Stimulated activated CD8-positive, alpha-beta memory T cell treated with anti-CD3 and anti-CD28 coated beads, Interleukin-7, amount 100 ng/mL, for 4 hours (primary cell): ENCODE results near the gene ZFAND4.
A peak's percentile ranks its signal among the peaks of the same experiment; 100 is the strongest.
"Not testable (repeated sequence)": the region's sequence is repeated elsewhere in the genome, so short reads cannot be mapped to it uniquely, and the experiment has no call there.

Experiments used
- DNase-seq, 2 donors: peaks; one replicate each; pipeline ENCODE4 v3.0.0-alpha.2; 2020; ENCODE audit warnings: low read depth in 2 of 2

Gene ZFAND4

GRCh38 chr10:45640941-45641340 is 31.6 kb downstream of the ZFAND4 start:
- no peak for DNase-seq

GRCh38 chr10:45640049-45640448 is 32.5 kb downstream of the ZFAND4 start:
- no peak for DNase-seq

DNA sequence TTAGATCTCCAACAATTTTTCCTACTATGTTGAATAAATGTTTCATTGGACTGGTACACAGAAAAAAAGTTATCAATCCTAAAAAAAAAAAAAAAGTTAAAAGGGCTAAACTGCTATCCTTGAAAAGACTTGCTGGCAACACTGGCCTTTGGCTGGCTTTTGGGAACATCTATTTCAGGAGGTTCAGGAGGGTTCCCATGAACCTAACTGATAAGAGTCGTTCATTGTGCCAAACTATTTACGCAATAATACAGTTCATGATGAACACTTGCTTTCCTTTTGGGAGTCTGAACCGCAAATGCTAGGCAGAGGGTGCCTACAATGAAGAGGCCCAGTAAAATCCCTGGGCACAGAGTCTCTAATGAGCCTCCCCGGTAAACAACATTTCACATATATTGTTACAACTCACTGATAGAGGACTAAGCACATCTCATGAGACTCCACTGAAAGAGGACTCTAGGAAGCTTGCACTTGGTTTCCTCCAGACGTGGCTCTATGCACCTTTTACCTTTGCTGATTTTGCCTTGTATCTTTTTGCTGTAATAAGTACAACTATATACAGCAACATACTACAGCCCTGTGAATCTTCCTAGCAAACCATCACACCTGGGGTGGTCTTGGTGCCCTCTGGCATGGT is 45.0 kb downstream of the ZFAND4 start:
- no peak for DNase-seq

GRCh38 chr10:45625879-45626278 is 46.7 kb downstream of the ZFAND4 start:
- no peak for DNase-seq

DNA sequence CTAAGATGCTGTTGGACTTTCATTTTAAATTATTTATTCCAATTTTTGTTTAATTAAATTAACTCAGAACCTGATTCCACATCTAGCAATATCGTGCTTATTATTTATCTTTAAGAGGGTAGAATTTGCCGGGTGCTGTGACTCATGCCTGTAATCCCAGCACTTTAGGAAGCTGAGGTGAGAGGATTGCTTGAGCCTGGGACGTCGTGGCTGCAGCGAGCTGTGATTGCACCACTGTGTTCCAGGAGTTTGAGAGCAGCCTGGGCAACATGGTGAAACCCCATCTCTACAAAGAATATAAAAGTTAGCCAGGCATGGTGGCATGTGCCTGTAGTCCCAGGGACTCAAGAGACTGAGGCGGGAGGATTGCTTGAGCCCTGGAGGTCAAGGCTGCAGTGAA is 47.8 kb downstream of the ZFAND4 start:
- no peak for DNase-seq

DNA sequence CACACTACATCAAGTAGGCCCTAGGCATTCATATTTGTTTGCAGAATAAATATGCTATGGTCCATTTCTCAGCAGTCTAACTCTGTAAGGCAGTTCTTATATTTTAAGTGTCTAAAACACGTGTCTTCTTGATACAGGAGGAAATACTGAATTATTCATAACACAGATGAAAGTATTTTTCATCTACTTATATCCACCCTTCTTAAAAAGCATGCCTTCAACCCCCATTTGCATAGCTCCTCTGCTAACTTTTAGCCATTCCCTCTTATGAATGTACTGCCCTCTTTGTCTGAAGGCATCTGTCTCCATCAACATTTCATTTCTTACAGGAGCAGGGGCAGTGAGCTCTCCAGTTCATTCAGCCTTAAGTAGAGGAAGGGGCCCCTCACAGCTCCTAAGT is 57.7 kb downstream of the ZFAND4 start:
- DNase-seq = no peak

DNA sequence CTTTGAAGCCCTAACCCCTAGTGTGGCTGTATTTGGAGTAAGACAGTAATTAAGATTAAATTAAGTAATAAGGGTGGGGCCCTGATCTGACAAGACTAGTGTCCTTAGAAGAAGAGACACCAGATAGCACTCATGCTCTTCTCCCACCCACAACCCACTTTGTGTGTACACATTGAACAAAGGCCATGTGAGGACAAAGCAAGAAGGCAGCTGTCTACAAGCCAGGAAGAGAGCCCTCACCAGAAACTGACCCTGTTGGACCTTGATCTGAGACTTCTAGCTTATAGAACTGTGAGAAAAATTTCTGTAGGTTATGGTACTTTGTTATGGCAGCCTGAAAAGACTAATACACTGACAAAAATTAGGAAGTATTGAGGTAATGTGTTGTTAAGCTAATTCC is 59.8 kb downstream of the ZFAND4 start:
- no peak for DNase-seq

- DNase-seq = no peak
Observed at GRCh38 chr10:45608052-45608451, 64.5 kb downstream of the ZFAND4 start.

DNA sequence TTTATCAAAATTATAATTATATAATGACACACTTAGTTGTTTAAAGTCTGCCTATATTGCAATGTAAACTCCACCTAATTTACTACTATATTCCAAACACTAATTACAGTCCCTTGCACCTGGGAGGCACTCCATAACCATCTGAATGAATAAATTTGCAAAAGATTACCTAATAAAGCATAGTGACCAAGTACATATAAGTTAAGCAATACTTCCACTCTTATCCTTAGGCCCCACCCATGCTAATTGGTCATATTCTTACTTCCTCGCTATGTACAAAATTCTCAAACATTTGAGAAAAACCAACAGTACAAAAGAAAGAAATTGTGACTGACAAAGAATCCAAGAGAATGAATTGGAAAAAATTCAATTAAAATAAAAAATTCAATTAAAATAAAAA is 65.3 kb downstream of the ZFAND4 start:
- DNase-seq = no peak

DNA sequence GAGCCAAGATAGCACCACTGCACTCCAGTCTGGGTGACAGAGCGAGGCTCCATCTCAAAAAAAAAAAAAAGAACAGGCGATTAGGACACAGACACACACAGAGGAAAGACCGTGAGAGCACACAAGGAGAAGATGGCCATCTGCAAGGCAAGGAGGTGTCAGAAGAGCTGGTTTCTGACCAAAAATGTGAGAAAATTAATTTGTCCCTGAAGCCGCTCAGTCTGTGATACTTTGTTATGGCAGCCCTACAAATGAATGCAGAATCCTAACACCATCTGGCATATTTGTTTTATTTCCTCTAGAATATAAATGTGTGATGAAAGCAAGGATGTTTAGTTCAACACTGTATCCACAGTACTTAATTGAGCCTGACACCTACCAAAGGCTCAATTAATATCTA is 69.7 kb downstream of the ZFAND4 start:
- DNase-seq = no peak

DNA sequence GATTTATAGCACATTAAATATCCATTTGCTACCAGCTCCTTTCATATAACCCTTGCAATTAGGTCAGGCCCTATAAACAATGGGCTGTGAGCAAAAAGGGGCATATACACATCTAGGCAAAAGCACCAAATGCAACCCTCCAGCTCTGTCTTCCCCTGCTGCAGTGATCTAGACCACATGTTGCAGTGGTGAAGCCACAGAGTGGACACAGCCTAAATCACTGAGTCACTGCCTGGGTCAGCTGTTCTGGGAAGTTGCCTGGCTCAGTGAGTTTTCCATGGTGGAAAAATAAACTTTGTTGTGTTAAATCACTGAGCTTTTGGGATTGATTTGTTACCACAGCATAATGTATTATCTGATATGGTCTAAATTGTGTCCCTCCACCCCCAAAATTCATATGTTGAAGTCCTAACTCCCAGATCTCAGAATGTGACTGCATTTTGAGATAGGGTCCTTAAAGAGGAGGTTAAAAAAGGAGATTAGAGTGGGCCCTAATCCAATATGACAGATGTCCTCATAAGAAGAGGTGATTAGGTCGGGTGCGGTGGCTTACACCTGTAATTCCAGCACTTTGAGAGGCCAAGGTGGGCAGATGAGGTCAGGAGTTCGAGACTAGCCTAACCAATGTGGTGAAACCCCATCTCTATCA is 70.4 kb downstream of the ZFAND4 start:
- DNase-seq = no peak

- not testable (repeated sequence) for DNase-seq
Observed at GRCh38 chr10:45601254-45601930, 71.2 kb downstream of the ZFAND4 start.

- not testable (repeated sequence) for DNase-seq
Observed at GRCh38 chr10:45600337-45601253, 72.0 kb downstream of the ZFAND4 start.

DNA sequence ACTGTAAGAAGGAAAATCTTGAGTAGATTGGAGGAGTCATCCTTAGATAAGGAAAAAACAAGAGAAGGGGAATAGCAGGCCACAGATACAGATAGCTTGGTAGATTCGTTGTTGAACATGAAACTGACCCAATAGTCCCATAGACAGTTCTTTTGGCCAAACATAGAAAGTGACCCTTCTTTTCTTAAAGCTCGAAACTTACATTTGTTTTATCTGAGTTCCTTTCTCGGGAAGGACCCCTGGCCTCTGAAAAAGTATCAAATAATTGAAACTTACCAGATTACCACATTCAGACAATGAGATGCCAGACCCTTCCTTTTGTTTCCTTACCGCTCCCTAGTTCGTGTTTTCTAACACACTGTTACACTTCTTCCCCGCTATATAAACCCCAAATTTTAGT is 72.9 kb downstream of the ZFAND4 start:
- no peak for DNase-seq

DNA sequence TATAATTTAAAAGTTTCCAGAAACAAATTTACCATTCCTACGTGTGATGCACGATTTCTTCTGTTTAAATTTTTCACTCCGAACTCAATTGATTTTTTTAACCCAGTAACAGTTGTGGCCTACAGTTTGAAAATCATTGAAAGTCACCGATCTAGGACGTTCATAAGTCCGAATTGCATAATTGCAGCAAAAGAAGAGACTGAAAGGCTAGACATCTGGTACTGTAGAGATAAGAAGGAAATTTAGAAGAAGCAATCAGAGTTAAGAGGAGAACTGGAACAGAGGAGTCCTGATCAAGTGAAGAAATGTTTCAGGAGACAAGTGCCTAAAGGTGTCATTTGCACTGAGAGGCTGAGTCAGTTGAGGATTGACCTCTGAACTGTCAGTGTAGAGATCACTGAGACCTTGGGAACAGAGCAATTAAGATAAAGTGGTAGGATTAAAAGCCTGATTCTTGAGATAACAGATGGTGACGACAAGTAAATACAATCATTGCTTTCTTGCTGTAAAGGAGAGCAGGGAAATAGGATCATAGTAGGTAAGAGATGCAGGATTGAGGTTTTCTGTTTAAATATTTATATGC is 73.5 kb downstream of the ZFAND4 start:
- DNase-seq = no peak

GRCh38 chr10:45596526-45596925 is 76.0 kb downstream of the ZFAND4 start:
- DNase-seq = no peak

DNA sequence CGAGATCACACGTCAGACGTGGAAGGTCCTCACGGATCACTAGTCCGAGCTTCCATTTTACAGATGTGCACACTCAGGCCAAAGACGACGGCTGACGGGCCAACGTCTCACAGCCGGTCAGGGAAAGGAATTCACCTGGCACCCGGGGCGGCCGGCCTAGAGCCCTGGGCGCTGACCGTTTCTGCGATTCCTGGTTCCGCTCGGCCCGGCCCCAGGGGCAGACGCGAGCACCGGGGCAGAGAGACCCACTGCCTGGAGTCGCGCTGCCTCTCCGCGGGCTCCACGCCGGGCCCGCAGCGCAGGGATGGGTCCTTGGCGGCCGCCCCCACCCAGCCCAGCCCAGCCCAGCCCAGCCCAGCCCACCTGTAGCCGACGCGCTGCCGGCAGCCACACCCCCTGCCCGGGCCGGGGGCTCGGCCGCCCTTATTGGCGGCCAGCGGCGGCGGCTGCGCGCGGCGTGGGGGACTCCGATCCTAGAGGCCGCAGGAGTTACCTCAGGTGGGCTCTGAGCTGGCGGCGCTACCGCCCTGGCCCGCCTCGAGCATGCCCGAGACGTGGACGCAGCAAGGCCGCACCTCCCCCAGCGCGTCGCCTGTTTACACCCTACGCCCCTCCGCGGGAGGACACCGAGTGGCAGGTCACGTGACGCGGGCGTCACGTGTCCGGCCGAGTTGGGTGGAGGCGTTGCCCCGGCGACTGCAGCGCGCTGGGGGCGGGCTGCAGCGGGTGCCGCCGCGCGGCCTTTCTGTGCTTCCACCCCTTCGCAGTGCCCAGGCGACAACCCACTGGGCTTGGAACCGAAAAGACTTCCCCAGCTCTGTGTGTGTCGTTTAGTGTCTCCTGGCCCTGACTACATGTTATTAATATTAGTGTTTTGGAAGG is 78.1 kb downstream of the ZFAND4 start:
- peak; percentile 64 to 85 for DNase-seq

DNA sequence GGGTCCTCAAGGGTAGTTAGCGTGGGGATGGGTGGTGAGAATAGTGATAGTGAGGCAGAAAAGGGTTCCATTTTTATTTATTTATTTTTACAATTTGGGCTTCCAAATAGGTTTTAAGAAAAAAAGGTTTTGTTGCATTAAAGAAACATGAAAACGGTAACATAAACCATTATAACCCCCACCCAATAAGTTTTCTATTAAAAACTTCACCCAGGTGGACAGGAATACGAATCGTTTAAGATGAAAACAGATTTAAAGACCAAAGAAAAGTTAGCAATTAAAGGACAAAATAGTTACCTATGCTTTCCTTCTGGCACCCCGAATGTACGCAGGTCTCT is 78.7 kb downstream of the ZFAND4 start:
- no peak for DNase-seq

DNA sequence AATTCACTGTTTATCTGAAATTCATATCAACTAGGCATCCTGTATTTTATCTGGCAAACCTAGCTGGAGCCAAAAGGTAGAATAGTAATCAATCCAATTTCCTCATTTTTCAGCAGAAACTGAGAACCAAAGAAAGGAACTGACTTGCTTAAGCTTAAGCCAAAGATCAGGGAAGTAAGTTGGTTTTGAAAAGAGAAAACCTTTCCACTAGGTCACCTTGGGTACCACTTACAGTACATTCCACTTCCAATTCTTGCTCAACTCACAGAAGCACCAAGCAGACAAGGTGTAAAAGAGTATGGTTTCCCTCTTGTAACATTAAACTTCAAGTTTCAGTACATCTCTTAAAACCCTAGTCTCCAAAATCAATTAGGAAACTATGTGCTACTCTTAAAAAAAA is 79.6 kb downstream of the ZFAND4 start:
- DNase-seq = no peak

- no peak for DNase-seq
Observed at GRCh38 chr10:45592432-45592831, 80.1 kb downstream of the ZFAND4 start.

DNA sequence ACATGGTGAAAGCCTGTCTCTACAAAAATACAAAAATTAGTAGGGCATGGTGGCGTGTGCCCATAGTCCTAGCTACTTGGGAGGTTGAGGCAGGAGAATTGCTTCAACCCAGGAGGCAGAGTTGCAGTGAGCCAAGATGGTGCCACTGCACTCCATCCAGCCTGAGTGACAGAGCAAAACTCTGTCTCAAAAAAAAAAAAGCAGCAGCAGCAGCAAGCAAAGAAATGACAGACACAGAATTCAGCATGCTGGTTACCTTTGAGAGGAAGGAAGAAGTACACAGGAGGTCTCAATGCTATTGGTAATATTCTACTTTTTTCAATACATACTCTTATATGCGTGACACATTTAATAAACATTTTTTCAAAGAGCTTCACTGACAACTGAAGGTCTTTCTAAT is 81.3 kb downstream of the ZFAND4 start:
- DNase-seq = no peak
